Testis (tissue), 3 donors: Measurements from ENCODE around the gene FAM240A. TPM values are rescaled to one million over a fixed set of nuclear protein-coding genes. Genes with fewer than 3 reads are reported as not detected.

Experiments
- DNase-seq: peaks from one replicate; pipeline ENCODE4 v3.0.0-alpha.2; 2019
- H3K27ac ChIP-seq, 2 donors: fragments of 200-600 bp; sonication (generic); one replicate each; pipeline ENCODE4 v1.5.1; 2019
- H3K27me3 ChIP-seq: fragments of 200-600 bp; sonication (generic); one replicate; pipeline ENCODE4 v1.5.1; 2019
- H3K36me3 ChIP-seq: fragments of 200-600 bp; sonication (generic); one replicate; pipeline ENCODE4 v1.5.1; 2017; ENCODE audit warnings: low read depth; ENCODE audit errors: missing control alignments
- H3K4me1 ChIP-seq: fragments of 200-600 bp; sonication (generic); one replicate; pipeline ENCODE4 v1.5.1; 2019
- H3K4me3 ChIP-seq, 2 donors: fragments of 200-600 bp; sonication (generic); one replicate each; pipeline ENCODE4 v1.5.1; 2017 to 2019
- H3K9me3 ChIP-seq: fragments of 200-600 bp; sonication (generic); one replicate; pipeline ENCODE4 v1.5.1; 2017
- CTCF ChIP-seq, 3 experiments: fragments of 450-650 bp in 2 of 3; fragments of 200-600 bp in 1 of 3; sonication (generic) in 1 of 3; IDR thresholded peaks; one replicate each; pipeline ENCODE4 v1.5.1; 2016 to 2019; ENCODE audit warnings: antibody characterized with exemption in 3 of 3, mild to moderate bottlenecking in 2 of 3, moderate library complexity in 1 of 3
- POLR2A ChIP-seq: fragments of 450-650 bp; IDR thresholded peaks from one replicate; pipeline ENCODE4 v1.6.1; 2017; ENCODE audit warnings: antibody characterized with exemption, mild to moderate bottlenecking, moderate library complexity
- WGBS, 2 donors: methylation state at CpG; one replicate each; pipeline ENCODE4 v1.1.5; 2018; 5-methylcytosine and 5-hydroxymethylcytosine counted together
- intact Hi-C: fragments of 100-400 bp; cut with DNase I; formaldehyde crosslinking; loops from one replicate; pipeline ENCODE4 v1.15.1; 2023; ENCODE audit warnings: low total_unique reads
- polyA plus RNA-seq: library from polyadenylated mRNA; stranded (reverse); fragments of 350-450 nt; fragmentation: Illumina TruSeq; extraction: RNeasy Lipid Tissue Mini Kit (QIAGEN cat#74804); gene quantifications from one replicate; pipeline ENCODE4 v1.2.3, GENCODE V29; 2014; ENCODE audit warnings: low read depth, low replicate concordance; ENCODE audit not compliant: insufficient read depth
- total RNA-seq, 2 donors: library from RNA; depleted of rRNA; stranded (reverse); fragments of >200 nt; gene quantifications; one replicate each; pipeline ENCODE4 v1.2.3, GENCODE V29; 2016

The FAM240A gene
- total and polyA plus RNA-seq, 3 donors from 2014 or later = not detected

- Histone ChIP-seq H3K36me3 (no peaks in the 10 kb centered on the region), H3K27me3 (no peaks in the 10 kb centered on the region), H3K9me3 (no peaks in the 10 kb centered on the region), H3K4me3 (no peak overlapping the region), H3K27ac (no peak overlapping the region), H3K4me1 (no peaks in the 10 kb centered on the region)
- no peak for DNase-seq
- TF ChIP-seq POLR2A (no peak), CTCF (IDR thresholded peaks at IDR 0.05) (no peak)
- 82 to 83% methylated on average over 3 of the region's 3 CpGs for WGBS, 2 donors
- intact Hi-C loops = no loop called here
These were observed 28.6 kb downstream of the FAM240A start for GRCh38 chr3:46640927-46641326.

- H3K4me3 ChIP-seq = no peak overlapping the region
- DNase-seq = no peak
- H3K36me3 ChIP-seq = no peaks in the 10 kb centered on the region
- H3K4me1 ChIP-seq = no peaks in the 10 kb centered on the region
- H3K27me3 ChIP-seq = no peaks in the 10 kb centered on the region
- TF ChIP-seq CTCF (IDR thresholded peaks at IDR 0.05) = no peak
- WGBS, 2 donors = 82 to 88% methylated on average over 6 of the region's 6 CpGs
- intact Hi-C loops = no loop called here
- no peak overlapping the region for H3K27ac ChIP-seq
- H3K9me3 ChIP-seq = no peaks in the 10 kb centered on the region
These were observed 30.6 kb downstream of the FAM240A start for GRCh38 chr3:46642971-46643370.

- intact Hi-C loops = no loop called here
- Histone ChIP-seq H3K4me3 (no peak overlapping the region), H3K27me3 (no peaks in the 10 kb centered on the region), H3K36me3 (no peaks in the 10 kb centered on the region), H3K4me1 (no peaks in the 10 kb centered on the region), H3K9me3 (no peaks in the 10 kb centered on the region), H3K27ac (no peak overlapping the region)
- TF ChIP-seq CTCF (IDR thresholded peaks at IDR 0.05) (no peak), POLR2A (no peak)
- no peak for DNase-seq
- 81 to 100% methylated on average over 1 of the region's 1 CpG for WGBS, 2 donors
These were observed 31.4 kb downstream of the FAM240A start for GRCh38 chr3:46643701-46644100.

GRCh38 chr3:46646700-46647099, 34.4 kb downstream of the FAM240A start:
- intact Hi-C loops = no loop called here
- no peak overlapping the region for H3K4me3 ChIP-seq
- DNase-seq = no peak
- no peaks in the 10 kb centered on the region for H3K4me1 ChIP-seq
- no peaks in the 10 kb centered on the region for H3K36me3 ChIP-seq
- TF ChIP-seq CTCF (IDR thresholded peaks at IDR 0.05) (no peak), POLR2A (no peak)
- H3K9me3 ChIP-seq = no peaks in the 10 kb centered on the region
- no peak overlapping the region for H3K27ac ChIP-seq
- WGBS, 2 donors = 57 to 60% methylated on average over 6 of the region's 6 CpGs
- H3K27me3 ChIP-seq = no peaks in the 10 kb centered on the region

- no peaks in the 10 kb centered on the region for H3K9me3 ChIP-seq
- H3K27me3 ChIP-seq = no peaks in the 10 kb centered on the region
- TF ChIP-seq POLR2A (no peak), CTCF (IDR thresholded peaks at IDR 0.05) (no peak)
- no peaks in the 10 kb centered on the region for H3K36me3 ChIP-seq
- no peaks in the 10 kb centered on the region for H3K4me1 ChIP-seq
- DNase-seq = no peak
- H3K27ac ChIP-seq = no peak overlapping the region
- WGBS, 2 donors = 46 to 94% methylated on average over 2 of the region's 2 CpGs
- intact Hi-C loops = no loop called here
- H3K4me3 ChIP-seq = no peak overlapping the region
These were observed 35.8 kb downstream of the FAM240A start for GRCh38 chr3:46648096-46648495.
